ENCODE results near the gene TRIO. TPM values are rescaled to one million over a fixed set of nuclear protein-coding genes. Genes with fewer than 3 reads are reported as not detected.

Gene TRIO
- total RNA-seq, 1 experiment from 2014 or later: 88.8 TPM

- no peak for DNase-seq (ENCODE audit: low spot score)
- H3K4me3 Mint-ChIP-seq: no peak overlapping the region
- TF ChIP-seq EMX1 (CRISPR knock-in tag; IDR thresholded peaks at IDR 0.05) (no peak), SP1 (CRISPR knock-in tag; conservative IDR thresholded peaks at IDR 0.05) (no peak), ZNF219 (CRISPR knock-in tag; IDR thresholded peaks at IDR 0.05; ENCODE audit: borderline replicate concordance) (no peak)
- ChIA-PET CTCF (interaction anchor here (1.4 kb wide), 1 partner anchor 31 kb away, joined by 7 read pairs; no protein-coding TSS in a partner anchor), POLR2A (no interaction called here)
- H3K36me3 Mint-ChIP-seq: no peaks in the 10 kb centered on the region
- no peaks in the 10 kb centered on the region for H3K27me3 Mint-ChIP-seq (ENCODE audit: low read depth)
- H3K4me1 Mint-ChIP-seq: peaks cover 70% of the 10 kb centered on the region
- no peak; the same call in 1 of the 2 replicates for ATAC-seq
- peak overlapping the region; percentile 71 for H3K27ac Mint-ChIP-seq
- H3K9me3 Mint-ChIP-seq: no peaks in the 10 kb centered on the region
Observed at GRCh38 chr5:14239404-14239803, 96.3 kb downstream of the TRIO start.

GRCh38 chr5:14239951-14240350, 96.8 kb downstream of the TRIO start:
- H3K4me1 Mint-ChIP-seq: peaks cover 73% of the 10 kb centered on the region
- ChIA-PET POLR2A (no interaction called here), CTCF (interaction anchor here (1.4 kb wide), 1 partner anchor 30 kb away, joined by 7 read pairs; no protein-coding TSS in a partner anchor)
- no peak for ATAC-seq
- H3K36me3 Mint-ChIP-seq: no peaks in the 10 kb centered on the region
- no peaks in the 10 kb centered on the region for H3K9me3 Mint-ChIP-seq
- H3K27me3 Mint-ChIP-seq (ENCODE audit: low read depth): no peaks in the 10 kb centered on the region
- TF ChIP-seq MXD4 (CRISPR knock-in tag; IDR thresholded peaks at IDR 0.05; ENCODE audit: borderline replicate concordance): no peak
- no peak for TF ChIP-seq ZNF232 (CRISPR knock-in tag; IDR thresholded peaks at IDR 0.05)
- no peak for TF ChIP-seq SP1 (CRISPR knock-in tag; conservative IDR thresholded peaks at IDR 0.05)
- TF ChIP-seq NFE2L1 (CRISPR knock-in tag; IDR thresholded peaks at IDR 0.05): no peak
- TF ChIP-seq, protein P1, sequence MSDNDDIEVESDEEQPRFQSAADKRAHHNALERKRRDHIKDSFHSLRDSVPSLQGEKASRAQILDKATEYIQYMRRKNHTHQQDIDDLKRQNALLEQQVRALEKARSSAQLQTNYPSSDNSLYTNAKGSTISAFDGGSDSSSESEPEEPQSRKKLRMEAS (CRISPR knock-in tag; IDR thresholded peaks at IDR 0.05): no peak
- TF ChIP-seq ZNF423 (CRISPR knock-in tag; IDR thresholded peaks at IDR 0.05): no peak
- TF ChIP-seq JUN (CRISPR knock-in tag; IDR thresholded peaks at IDR 0.05): no peak
- TF ChIP-seq STAT6 (CRISPR knock-in tag; conservative IDR thresholded peaks at IDR 0.05; ENCODE audit: low read depth): no peak
- no peak for TF ChIP-seq ZNF396 (CRISPR knock-in tag; IDR thresholded peaks at IDR 0.05; ENCODE audit: borderline replicate concordance)
- TF ChIP-seq IRF2 (CRISPR knock-in tag; IDR thresholded peaks at IDR 0.05; ENCODE audit: borderline replicate concordance, low read depth): no peak
- no peak for TF ChIP-seq MLX (CRISPR knock-in tag; IDR thresholded peaks at IDR 0.05)
- no peak for TF ChIP-seq FOXP1 (CRISPR knock-in tag; IDR thresholded peaks at IDR 0.05; ENCODE audit: borderline replicate concordance)
- TF ChIP-seq, protein P2, sequence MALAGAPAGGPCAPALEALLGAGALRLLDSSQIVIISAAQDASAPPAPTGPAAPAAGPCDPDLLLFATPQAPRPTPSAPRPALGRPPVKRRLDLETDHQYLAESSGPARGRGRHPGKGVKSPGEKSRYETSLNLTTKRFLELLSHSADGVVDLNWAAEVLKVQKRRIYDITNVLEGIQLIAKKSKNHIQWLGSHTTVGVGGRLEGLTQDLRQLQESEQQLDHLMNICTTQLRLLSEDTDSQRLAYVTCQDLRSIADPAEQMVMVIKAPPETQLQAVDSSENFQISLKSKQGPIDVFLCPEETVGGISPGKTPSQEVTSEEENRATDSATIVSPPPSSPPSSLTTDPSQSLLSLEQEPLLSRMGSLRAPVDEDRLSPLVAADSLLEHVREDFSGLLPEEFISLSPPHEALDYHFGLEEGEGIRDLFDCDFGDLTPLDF (CRISPR knock-in tag; IDR thresholded peaks at IDR 0.05): no peak
- TF ChIP-seq FOXP4 (CRISPR knock-in tag; IDR thresholded peaks at IDR 0.05): no peak
- TF ChIP-seq NFYB (CRISPR knock-in tag; conservative IDR thresholded peaks at IDR 0.05; ENCODE audit: low read depth): no peak
- TF ChIP-seq GRHL2 (CRISPR knock-in tag; IDR thresholded peaks at IDR 0.05; ENCODE audit: insufficient replicate concordance, severe bottlenecking): no peak
- H3K27ac Mint-ChIP-seq: no peak overlapping the region
- DNase-seq (ENCODE audit: low spot score): no peak
- no peak overlapping the region for H3K4me3 Mint-ChIP-seq
